T-helper 22 cell (primary cell): ENCODE results near the gene SLC4A2.

Source experiments
- DNase-seq: peaks from one replicate; pipeline ENCODE4 v3.0.0-alpha.2; 2020; ENCODE audit warnings: low read depth

The SLC4A2 gene

DNA sequence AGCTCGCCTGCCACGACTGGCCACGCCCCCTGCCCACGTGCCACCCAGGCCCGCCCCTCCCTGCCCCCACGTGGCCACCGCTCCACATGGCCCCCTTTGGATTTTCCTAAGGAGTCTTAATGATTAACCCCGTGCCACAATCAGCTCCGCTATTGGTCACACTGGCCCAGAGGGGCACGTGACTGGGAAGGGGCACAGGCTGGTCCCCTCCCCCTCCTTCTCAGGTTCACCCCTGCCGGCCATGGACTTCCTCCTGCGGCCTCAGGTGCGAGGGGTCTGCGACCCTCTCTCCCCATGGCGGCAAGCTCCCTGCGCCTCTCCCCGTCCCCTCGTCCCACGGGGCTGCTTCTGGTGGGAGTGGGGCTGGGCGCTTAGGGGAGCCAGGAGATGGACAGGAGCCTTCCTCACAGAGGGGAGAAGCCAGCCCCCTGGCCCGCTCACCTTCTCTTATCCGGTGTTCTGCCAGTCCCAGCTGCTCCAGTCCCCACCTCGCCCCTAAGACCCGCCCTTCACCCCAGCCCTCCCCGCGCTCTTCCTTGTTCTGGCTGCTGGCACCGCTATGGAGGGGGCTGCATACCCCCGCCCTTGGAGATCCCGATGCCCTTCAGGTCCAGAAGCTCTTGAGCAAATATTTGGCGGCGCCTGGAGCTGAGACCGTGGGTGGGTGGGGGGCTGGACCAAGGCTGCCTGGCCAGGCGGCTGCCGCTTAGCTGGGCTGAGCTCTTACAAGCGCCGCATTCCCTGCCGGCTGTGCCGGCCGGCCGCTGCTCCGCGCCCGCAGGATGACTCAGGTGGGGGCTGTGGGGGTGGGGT, 3.2 kb downstream of the SLC4A2 start:
- DNase-seq, result no peak

DNA sequence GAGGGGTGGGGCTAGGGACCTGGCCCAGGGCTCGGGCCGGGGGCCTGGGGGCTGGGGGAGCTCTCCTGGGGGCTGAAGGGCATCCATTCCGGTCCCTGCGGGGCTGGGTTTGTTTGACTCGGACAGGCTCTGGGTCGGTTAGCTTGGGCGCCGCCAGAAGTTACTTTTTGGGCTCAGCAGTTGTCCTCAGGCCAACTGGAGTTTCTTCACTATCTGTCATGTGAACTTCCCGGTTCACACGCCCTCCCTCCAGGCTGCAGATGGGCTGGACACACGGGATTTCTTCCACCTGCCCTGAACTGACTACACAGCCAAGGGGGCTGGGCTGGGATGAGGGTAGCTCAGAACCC, 3.8 kb downstream of the SLC4A2 start:
- DNase-seq, result no peak

DNA sequence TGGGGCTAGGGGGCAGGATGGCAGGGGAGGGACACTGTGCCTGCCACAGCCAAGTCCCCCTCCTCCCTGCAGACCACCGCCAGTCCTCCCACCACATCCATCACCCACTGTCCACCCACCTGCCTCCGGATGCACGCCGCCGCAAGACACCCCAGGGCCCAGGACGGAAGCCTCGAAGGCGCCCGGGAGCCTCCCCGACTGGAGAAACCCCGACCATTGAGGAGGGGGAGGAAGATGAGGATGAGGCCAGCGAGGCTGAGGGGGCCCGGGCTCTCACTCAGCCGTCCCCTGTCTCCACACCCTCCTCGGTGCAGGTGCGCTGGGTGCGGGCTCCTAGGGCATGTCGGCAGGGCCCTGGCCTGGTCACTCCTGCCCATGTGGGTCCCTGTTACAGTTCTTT, 5.1 kb downstream of the SLC4A2 start:
- DNase-seq, result no peak

GRCh38 chr7:151064993-151065392, 5.6 kb downstream of the SLC4A2 start:
- DNase-seq, result no peak

DNA sequence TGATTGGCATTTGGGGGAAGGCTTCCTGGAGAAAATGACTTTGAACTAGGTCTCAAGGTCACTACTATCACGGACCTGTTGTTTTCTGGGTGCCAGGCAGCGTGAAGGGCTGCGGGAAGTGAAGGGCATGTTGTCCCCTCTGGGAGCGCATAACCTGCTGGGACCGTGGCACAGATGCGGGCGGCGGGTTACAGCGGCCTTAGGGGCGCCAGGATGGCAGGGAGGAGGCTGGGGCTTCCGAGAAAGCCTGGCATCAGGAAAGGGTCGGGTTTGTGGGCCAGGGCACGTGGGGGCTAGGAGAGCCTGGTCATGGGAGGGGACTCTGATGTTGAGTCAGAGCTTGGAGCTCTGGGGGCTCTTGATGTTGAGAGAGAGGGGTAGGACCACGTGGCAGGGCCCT, 6.1 kb downstream of the SLC4A2 start:
- DNase-seq, result no peak

- DNase-seq, result no peak
Measured at GRCh38 chr7:151066273-151066974, 7.0 kb downstream of the SLC4A2 start.

DNA sequence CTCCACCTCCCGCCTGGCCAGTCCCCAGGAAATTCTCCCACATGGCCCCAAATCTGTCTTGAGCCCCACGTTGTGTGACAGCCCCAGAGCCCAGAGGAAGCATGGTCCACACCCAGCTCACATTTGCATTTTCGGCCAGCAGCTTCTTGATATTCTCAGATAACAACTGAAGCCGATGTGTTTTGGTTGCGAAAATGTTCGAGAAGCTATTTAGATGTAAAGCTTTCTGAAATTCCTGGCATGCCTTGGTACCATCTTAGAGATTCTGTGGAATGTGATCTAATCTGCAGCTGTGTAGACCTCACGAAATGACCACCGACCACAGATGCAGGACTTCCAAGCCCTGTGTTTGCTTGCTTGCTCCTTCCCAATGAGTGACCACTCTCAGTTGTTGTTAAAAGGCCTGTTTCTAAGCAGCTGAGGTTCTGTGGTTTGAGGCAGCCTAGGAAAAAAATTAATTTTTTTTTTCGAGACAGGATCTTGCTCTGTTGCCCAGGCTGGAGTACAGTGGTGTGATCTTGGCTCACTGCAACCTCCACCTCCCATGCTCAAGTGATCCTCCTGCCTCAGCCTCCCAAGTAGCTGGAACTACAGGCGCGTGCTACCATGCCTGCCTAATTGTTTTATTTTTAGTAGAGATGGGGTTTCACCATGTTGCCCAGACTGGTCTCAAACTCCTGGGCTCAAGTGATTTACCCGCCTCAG, 8.8 kb downstream of the SLC4A2 start:
- no peak for DNase-seq

DNA sequence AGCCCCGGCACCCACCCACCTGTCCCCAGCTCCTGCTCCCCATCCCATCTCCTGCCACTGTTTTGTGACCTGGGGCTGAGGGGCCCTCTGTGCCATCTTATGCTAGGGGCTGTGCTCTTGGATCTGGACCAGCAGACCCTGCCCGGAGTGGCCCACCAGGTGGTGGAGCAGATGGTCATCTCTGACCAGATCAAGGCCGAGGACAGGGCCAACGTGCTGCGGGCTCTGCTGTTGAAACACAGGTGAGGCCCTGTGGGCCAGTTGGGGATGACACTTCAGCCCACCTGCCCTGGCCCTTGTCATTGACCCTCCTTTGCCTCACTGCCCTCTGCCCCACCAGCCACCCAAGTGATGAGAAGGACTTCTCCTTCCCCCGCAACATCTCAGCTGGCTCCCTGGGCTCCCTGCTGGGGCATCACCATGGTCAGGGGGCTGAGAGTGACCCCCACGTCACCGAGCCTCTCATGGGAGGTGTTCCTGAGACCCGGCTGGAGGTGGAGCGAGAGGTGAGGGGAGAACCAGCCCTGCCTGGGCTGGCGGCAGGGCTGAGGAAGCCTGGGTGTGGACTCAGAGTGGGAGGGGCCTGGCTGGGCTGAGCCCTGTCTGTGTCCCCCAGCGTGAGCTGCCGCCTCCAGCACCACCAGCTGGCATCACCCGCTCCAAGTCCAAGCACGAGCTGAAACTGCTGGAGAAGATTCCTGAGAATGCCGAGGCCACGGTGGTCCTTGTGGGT, 10.6 kb downstream of the SLC4A2 start:
- no peak for DNase-seq

GRCh38 chr7:151070574-151070960, 11.2 kb downstream of the SLC4A2 start:
- no peak for DNase-seq

GRCh38 chr7:151071032-151071866, 11.9 kb downstream of the SLC4A2 start:
- DNase-seq, result no peak

DNA sequence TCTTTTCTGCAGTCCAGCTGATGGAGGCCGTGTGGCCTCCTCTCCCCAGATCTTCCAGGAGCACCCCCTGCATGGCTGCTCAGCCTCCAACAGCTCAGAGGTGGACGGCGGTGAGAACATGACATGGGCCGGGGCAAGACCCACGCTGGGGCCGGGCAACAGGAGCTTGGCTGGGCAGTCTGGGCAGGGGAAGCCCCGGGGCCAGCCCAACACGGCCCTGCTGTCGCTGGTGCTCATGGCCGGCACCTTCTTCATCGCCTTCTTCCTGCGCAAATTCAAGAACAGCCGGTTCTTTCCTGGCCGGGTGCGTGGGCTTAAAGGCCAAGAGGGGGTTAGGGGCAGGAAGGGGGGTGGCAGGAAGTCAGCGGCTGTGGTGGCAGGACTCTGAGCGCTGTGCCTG, 14.6 kb downstream of the SLC4A2 start:
- DNase-seq, result no peak

- DNase-seq, result no peak
Measured at GRCh38 chr7:151074817-151075661, 15.7 kb downstream of the SLC4A2 start.

- DNase-seq, result no peak
Measured at GRCh38 chr7:151075662-151075971, 16.2 kb downstream of the SLC4A2 start.

DNA sequence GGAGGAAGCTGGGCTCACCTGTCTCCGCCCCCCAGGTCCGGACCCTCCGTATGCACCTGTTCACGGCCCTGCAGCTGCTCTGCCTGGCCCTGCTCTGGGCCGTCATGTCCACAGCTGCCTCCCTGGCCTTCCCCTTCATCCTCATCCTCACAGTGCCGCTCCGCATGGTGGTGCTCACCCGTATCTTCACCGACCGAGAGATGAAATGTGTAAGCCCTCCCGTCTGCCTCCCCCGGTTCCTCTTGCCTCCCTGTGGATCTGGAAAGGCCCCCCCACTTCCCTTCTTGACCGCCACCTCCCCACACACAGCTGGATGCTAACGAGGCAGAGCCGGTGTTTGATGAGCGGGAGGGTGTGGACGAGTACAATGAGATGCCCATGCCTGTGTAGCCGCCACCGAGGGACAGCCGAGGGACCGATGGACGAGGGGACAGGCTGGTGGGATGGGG, 16.6 kb downstream of the SLC4A2 start:
- no peak for DNase-seq

- no peak for DNase-seq
Measured at GRCh38 chr7:151076863-151077704, 17.7 kb downstream of the SLC4A2 start.

DNA sequence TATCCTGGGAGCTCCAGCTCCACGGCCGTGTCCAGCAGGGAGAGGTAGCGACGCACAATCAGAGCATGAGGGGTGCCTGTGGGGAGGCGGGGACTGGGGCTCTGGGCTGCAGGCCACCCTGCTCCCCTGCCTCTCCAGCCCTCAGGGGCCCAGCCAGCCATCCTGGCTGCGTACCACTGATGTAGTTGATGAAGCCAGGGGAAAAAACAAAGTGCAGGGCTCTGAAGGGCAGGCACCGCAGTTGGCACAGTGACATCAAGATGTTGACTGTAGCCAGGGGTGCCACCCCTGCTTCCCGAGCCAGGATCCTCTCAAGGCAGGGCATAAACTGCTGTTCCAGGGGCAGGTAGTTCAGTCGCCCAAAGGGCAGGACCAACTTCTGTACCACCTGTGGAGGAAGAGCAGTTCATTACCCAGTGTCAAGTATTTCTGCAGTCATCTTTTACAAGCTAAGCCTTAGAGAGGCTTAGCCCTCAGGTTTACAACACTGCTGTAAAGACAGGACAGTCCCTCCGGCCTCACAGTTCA, 18.4 kb downstream of the SLC4A2 start:
- no peak for DNase-seq

DNA sequence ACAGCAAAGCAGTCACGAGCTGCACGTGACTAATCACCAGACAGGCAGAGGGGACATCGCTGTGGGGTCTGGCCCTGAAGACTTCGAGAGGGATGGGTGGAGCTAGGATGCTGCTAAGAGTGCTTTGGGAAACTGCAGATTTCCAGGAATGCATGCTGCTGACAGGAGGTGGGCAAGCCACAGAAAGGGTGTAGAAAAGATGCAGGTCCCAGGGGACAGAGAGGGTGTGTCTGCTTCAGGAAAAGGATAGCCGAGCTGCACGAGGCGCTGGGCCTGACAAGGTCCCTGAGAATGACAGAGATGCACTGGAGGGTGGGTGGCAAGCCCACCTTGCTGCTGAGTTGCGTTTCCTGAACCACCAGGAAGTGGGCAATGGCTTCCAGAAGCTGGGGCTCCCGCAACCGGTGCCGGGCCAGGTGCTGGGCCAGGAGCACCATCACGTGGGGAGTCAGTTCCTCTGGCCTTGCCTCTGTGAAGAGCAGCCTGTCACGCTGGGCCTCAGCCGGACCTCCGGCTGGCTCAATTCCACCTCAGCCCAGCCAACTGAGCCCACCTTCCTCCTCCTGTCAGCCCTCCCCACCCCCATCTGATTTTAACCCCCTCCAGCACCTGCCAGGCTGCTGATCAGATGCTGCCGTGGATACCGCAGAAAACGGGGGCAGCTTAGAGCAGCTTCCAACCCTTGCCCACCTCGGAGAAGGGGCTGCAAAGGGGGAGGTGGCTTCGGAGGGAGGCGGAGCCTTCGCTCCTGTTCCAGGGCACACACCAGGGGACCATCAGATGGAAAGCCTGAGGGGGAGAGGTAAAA, 19.0 kb downstream of the SLC4A2 start:
- no peak for DNase-seq

DNA sequence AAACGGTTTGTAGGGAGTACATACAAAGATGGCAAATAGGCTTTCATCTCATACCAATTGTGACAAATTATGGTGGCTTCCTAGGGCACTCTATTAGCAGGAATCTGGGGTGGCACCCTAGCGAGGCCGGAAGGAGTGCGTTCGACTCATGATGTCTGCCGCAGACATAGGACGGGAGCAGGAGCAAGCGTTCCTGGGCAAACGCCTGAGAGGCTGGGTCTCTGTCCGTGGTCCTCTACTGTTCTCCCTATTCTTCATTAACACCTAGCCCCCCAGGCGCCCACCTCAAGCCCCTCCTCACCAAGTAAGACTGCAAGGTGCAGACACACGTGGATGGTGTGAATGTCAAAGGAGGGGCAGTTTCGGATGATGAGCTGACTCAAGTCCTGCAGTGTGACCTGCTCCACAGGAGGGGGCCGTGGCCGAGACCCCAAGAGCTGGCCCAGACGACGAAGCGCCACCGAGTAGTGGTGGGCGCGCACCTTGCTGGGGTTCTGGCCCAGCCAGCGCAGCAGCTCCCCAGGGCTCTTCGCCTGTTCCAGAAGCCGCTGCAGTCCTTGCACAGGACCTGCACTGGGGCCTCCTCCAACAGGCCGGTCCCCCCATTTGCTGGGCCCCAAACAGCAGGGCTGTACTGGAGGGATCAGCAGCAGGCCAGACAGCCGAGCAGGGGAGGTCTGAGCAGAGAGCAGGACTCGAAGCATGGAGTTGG, 20.0 kb downstream of the SLC4A2 start:
- no peak for DNase-seq
